Measurements from ENCODE around the gene SLC7A10.
A peak's percentile ranks its signal among the peaks of the same experiment; 100 is the strongest.

Gene SLC7A10

DNA sequence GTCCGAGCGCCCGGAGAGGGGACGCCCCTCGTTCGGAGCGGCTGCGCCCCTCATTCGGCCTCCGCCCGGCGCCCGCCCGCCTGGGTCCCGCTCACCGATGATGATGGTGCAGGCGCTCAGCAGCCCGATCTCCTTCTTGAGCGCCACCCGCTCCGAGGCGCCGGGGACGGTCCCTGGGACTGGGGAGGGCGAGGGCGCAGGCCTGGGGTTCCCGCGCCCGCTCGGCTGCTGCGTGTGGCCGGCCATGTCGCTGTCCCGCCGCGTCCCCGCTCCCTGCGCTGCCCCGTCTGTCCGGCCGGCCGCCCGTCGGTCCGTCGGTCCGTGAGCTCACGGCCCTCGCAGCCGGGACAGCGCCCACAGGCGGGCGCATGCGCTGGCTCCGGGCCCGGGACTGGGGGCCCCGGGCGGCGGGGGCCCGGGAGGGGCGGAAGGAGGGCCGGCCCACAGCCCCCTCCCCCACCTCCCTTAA, at the start of gene SLC7A10:
SLC7A10 (minus strand) TSS at position 393 of the 469 bp plus-strand sequence; CDS start at position 246, 147 bp downstream.
- no peak for DNase-seq

DNA sequence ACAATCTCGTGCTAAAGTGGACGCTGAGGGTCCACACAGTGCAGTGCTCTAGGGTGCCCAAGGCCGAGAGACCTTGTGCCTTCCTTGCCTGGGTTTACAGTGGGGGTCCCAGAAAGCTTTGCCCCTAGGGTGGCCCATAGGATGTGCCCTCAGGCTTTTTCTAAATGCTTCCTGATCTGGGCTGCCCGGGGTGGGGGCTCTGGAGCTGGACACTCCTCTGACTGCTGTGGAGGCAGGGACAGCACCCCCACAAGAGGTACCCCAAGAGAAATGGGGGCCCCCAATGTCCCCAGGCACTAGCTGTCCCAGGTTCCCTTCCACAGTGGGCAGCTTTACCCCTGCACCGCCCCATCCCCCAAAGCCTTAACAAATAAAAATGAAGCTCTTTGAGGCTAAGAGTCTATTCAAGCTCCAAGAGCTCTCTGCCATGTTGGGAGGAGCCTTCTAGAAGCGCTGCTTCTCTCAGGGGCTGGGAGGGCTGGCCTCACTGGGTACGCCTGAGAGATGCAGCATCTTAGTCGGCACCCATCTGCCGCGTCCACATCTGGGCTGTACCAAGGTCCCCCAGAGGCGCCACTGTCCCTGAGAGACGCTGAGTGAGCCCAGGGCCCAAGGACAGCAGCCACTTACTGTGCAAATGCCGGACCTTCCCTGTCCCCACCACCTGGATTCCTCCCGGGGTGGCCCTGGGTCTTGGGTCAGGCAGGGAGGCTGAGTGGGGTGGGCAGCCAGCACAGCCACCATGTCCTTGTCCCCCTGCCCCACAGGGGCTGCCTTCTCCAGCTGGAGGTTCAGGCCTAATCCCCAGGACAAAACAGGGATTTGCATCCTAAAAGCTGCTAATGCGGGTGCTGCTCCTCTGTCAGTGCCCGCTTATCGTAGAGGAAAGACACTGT, 49.3 kb upstream of the SLC7A10 start:
- DNase-seq, result no peak

DNA sequence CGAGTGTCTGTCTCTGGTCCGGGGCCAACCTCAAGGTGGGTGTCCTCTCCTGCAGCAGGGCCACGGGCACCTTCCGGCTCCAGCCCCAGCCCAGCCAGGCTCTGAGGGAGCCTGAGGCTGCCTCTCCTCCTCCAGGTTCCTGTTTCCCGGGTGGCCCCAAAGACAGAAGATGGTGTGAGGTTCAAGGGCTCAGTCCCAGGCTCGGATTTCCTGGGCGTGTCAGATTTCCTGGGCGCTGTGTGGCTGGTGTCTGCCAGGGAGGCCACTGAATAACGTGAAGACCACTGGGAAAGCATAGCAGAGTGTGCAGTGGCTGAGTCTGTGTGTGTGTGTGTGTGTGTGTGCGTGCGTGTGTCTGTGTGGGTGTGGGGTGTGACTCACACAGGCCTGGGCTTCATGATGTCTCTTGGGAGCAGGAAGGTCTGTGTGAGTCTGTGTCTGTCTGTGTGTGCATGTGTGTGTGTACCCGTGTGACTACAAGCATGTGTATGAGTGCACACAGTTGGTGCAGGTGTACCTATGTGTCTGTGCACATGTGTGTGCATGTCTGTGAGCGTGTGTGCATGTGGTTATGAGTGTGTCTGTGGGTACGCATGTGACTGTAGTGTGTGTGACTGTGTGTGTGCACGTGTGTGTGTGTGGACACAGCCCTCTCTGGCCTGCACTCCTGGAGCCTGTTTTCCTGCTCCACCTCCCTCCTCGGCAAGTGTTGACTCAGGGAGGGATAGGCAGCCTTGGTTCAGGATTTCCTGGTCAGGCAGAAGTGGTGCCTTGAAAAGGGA, 48.4 kb upstream of the SLC7A10 start:
- peak; percentile 44 for DNase-seq

DNA sequence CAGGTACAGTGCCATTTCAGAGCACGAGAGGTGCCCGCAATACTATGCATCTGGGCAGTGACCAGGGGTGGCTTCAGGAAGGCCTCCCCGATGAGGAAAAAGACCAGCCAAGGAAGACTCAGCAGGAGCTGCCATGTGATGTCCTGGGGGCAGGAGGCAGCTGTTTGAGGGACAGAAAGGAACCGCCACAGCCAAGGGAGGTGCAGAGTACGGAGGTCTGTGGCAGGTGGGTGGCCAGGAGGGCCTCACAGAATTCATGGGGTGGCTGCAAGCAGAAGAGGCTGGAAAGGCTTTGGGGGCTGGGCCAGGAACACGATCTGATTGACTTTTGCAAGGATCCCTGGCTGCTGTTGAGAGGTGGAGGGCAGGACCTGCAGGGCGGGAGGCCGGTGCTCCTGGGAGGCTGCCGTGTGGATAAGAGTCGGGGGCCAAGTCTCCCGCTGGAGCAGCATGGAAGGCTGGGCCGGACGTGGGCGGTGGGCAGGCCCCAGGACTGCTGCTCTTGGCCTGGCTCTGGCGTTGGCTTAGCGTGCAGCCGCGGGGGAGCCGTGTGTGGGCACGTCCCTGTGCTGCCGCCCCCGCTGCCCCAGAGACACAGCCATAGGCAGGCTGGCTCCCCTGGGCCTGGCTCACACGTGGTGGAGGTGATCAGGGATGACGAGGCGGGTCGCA, 47.6 kb upstream of the SLC7A10 start:
- no peak for DNase-seq

DNA sequence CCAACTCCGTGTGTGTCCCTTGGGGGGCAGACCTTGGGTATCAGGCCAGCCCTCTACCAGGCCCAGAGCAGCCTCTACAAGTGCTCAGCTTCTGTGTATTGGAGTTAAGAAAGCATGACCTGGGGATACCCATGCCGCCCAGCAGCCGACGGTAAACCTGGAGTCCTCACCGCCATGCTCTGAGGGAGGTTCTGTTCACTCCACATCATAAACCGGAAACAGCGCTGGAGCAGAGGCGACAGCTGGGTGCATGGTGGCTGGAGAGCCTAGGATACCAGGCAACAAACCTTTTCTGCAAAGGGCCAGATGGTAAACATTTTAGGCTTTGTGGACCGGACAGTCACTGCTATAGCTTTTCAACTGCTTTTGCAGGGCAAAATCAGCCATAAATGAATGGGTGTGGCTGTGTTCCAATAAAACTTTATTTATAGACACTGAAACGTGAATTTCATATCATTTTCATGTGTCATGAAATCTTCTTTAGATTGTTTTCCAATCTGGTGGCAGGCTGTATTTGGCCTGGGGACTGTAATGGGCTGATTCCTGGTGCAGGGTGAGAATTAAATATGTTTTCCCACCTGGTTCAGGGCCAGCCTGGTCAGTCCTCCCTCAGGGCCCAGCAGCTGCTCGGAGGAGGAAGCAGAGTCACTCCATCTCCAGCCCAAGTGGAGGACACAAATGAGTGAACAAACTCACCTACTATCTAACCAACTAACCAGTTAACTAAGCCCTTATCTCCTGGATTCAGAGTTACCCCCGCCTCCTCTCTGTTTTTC, 45.8 kb upstream of the SLC7A10 start:
- no peak for DNase-seq

DNA sequence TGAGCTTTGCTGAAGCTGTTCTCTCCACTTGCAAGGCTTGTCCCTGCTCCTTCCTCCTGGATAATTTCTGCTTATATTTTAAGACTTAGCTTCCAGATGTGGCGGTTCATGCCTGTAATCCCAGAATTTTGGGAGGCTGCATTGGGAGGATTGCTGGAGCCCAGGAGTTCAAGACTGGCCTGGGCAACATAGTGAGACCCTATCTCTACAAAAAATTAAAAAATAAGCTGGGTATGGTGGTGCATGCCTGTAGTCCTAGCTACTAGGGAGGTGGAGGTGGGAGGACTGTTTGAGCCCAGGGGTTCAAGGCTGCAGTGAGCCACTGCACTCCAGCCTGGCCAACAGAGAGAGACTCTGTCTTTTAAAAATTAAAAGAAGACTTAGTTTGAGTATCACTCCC, 45.1 kb upstream of the SLC7A10 start:
- DNase-seq, result no peak

DNA sequence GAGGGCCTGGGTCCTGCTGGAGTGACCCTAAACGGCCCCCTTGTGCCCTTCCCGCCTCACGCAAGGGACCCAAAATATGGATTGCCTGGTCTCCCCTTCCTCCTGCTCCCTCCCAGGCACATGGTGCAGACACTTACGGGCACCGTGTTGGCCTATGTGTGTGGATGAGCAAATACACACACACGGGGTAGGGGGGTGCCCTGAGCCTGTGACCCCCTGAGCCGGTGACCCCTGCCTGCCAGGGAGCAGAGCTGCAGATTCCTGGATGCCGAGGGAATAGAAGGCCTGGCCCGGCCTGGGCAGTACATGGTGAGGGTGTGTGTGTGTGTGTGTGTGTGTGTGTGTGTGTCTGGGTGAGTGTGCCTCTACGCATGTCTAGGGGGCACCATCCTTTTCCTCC, 43.4 kb upstream of the SLC7A10 start:
- no peak for DNase-seq

DNA sequence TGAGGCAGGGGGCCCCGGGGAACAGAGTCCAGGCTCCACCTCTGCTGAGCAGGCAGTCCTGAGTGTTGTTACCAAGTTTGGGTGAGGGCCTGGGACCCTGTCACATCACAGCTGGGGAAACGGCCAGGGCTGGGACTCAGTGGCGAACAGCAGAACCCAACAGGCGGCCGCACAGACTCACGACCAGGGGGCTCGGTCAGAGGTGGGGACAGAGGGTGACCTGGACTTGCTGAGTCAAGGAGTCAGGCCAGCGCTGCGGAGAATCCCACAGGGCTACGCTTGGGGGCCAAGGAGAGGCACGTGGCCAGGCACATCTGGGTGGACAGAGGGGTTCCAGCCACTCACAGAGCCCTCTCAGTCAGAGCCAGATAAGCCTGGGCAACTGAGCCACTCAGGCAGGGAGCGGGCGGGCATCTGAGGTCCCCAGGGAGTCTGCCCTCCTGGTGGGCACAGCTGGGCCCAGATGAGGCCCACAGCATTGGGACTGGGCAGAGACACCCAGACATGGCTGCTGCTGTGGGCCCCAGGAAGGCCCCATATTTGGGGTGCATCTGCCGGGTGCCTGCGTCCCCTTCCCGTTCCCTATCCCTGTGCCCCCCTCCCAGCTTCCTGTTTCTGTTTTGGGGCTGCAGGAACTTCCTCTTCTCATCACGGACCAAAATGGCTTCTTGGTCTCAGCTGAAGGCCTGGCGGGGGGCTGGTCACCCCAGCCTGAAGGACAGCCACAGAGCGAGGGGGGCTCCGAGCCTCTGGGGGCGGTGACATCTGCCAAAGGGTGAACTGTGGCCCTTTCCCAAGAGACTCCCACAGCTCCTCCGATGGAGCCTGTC, 42.7 kb upstream of the SLC7A10 start:
- no peak for DNase-seq

DNA sequence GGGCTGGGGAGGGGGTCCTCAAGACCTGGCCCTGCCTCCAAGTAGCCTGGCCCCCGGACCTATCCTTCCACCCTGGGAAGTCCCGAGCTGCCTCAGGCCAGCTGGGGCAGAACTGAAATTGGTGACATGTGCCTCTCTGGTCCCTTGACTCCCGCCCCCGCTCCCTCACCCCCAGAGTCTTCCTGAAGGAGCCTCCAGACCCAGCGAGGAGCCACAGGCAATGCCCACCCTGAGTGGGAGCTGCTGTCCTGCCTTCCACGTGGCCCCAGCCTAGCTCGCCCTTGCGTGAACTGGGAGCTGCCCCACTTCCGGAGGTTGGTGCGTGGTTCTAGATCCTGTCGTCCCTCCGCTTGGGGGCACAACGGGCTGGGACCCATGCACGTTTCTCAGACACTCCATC, 42.1 kb upstream of the SLC7A10 start:
- DNase-seq, result no peak

DNA sequence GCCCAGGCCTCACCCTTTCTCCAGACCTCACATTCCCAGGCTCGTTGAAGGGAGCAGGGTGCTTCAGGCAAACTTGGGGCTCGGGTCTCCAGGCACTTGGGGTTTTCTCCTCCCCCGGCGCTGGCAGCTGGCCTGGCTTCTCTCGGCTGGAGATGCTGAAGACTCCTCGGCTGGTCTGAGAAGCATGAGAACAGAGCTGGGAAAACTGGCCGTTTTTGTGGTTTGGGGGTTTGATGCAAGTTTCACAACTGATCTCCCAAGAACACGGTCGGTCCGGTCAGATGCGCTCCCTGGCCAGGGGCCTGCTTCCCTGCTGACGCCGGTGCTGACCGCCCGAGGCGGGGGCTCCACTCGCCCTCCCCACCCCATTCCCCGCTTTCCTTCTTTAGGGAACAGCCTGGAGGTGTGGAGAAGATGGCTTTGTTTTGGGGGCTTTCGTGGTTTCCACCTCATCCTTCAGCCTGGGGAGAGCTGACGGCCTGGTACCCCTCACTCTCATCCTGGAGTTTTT, 41.4 kb upstream of the SLC7A10 start:
- no peak for DNase-seq

DNA sequence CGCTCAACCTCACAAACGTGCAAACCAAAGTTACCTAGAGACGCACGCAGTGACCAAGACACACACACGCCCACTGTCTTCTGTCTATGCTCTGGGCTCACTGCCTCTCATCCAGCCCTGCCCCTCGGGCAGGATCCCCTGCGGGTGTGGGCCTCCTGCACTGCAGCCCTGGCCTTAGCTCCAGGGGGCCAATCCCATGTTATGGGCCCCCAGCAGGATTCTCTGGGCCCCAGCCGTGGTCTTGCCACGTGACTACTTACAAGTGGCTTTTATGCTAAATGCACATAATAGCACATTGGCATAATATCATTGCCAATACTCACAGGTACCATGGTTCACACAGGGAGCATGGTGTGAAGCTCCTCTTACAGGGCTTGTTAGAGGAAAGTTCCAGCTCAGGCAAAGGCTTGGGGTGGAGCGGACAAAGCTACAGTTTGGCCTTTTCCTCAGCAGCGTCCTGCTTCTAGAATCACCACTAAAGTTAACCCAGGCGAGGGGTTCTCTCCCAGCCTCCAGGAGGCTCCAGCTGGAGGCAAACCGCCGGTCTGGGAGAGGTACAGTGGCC, 39.3 kb upstream of the SLC7A10 start:
- no peak for DNase-seq

DNA sequence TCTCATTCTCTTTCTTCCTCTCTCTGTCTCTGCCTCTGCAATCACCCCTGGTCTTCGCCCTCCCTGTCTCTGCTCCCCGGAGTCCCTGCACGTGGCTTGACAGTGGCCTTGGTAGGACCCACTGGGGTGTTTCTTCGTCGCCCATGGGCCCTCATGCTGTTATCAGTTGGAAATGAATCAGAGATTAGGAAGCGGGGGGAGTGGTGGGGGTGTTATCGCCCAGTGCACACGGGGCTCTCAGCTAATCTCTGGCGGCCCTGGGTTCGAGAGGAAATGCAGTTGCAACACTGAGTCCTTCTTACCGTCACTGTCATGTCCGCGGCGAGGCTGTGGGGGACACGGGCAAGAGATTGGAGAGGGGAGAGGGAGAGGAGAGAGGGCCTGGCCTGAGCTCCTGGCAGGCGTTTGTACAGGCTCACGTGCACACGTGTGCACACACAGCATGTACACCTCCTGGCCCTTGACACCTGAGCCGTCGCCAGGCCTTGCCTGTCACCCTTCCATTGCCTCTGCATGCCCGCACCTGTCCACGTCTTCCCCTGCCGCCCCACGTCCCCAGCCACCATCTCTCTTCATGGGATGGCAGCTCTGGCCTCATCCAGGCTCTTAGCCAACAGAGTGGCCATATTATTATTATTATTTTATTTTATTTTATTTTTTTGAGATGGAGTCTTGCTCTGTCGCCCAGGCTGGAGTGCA, 37.8 kb upstream of the SLC7A10 start:
- no peak for DNase-seq

DNA sequence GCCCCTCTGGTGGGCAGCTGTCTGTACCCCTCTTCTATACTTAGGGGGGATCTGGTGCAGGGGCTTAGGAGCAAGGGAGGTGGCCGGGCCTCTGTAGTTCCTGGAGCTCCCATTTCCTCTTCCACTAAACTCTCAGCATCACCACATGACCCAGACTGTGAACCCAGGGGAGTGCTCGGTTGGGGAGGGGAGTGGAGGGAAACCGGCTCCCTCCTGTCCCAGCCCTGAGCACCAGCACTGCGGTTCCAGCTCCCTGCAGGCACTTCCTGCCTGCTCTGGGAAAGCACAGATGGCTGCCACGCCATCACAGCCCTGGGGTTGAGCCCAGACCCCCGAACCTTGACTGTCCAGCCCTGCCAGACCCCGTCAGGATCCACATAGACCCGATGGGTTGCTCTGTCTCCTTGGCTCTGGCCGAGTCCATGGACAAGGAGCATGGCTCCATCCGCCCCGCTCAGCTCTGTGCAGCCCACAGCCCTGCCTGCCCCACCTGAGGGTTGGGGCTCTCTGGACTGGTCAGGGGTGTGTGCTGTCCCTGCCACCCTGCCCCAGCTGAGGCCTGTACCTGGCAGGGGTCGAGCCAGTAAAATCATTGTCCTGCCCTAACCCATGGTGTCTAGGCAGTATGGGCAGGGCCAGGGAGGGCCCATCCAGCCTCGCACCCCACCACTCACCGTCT, 36.0 kb upstream of the SLC7A10 start:
- no peak for DNase-seq

DNA sequence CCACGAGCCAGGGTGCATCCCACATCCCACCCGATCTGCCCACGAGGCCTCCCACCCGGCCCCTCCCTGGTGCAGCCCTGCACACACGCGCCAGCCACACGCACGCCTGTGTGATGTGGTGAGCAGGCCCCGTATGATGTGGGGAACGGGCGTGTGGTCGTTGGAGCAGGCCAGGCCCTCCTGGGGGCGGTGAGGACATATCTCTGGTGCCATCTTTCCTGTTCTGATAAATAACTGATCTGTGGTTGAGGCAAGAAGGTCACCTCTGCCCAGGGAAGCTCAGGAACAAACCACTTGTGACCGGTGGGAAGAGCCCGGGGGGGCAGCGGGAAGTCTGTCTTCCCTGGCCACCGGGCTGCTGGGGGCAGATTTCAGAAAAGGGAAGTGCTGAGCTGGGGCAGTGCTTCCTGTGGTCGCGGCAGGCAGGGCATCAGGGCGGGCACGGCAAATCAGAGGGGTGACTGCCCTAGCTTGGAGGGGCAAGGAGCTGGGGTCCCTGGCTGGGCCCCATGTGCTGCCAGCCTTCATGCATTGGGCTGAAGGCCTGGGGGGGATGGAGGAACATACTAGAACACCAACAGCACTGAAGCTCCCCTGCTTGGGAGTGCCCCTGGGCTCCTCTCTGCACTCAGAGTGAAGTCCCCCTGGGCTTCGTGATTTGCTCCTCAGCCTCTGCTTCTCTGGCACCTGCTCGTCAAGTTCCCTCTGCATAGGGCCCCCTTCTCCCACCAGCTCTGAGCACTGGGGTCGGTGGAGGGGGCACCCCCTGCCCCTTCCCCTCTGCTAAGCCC, 35.2 kb upstream of the SLC7A10 start:
- DNase-seq, result no peak

DNA sequence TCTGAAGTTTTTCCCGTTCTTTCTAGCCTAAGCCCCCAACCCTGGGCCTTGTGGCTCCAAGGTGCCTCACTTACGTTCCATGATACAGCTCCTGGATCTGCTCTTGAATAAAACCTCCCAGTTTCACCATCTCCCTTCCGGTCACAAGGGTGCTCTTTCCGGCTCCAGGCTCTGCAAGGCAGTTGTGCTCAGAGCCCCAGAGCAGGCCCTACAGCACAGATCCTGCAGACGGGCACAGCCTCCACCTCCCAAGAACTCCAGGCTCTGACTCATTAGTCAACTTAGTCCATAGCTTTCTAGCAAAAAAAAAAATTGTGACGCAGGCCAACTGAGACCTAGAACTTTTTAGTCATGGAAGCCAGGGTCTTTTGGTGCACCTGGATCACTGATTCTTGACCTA, 33.9 kb upstream of the SLC7A10 start:
- DNase-seq, result no peak

DNA sequence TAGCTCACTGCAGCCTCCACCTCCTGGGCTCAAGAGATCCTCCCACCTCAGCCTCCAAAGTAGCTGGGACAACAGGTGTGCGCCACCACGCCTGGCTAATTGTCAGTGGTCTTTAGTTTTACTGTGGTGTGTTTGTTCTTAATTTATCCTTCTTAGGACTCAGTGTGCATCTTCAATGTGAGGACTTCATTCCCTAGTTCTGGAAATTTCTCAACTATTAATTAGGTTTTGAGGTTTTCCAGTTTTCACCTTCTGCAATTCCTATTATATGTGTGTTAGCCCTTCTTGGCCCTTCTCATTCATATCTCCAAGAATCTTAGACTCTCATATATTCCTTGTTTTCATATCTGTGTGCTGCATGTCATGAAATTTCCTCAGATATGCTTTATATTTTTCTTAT, 32.2 kb upstream of the SLC7A10 start:
- no peak for DNase-seq

DNA sequence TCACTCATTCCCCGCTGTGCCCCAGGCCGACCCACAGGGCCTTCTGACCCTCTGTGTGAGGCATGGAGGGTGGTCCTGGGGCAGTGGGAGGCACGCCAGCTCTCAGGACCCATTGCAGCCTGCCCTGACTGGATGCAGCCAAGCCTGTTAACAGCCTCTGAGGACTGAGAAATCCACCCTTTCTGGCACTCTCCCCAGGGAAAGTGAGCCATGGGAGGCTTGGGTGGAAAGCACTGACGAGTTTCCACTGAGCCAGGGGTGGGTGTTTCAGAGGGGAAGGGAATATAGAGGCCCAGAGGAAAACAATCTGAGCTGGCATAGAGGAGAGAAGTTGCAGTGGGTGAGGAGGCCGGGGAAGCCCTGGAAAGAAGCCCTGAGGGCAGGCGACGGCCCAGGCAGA, 30.6 kb upstream of the SLC7A10 start:
- DNase-seq, result no peak

DNA sequence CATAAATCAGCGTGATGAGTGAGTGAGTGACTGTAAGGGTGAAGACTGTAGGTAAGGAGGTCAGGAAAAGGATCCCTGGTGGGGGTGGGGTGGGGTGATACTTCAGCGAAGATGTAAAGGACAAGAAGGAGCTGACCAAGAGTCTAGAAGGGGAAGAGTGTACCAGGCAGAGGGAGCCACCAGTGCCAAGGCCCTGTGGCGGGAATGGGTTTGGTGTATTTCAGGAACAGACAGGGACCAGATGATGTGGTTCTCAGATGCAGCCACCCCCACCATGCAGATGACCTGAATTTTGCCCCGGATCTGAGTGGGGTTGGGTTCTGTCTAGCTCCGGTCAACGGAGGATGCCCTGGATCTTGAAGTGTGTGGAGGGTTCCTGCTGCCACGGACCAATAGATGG, 30.1 kb upstream of the SLC7A10 start:
- DNase-seq, result no peak

DNA sequence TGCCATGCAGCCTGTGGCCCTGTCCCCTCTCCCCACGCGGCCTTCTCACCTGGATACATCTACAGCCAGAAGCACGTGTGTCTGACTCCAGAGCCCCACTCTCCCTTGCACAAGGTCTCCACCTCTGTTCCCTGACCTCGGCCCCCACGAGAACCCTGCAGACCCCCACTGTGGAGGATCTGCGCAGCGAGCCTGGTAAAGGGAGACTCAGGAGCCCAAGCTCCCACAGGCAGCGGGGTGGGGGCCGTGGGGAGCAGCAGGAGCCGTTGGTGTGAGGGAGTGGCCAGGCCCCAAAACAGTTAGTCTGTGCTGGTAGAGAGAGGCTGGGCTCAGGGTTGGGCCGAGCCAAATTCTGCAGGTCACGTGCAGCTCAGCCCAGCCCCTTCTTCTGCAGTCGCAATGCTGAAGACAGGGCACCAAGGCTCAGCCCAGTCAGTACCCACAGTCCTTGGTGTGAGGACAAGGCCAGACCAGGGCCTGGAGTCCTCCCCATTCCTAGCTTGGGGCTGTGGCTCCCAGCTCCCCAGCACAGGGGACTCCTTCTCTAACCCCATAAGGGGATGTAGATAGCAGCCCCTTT, 28.7 kb upstream of the SLC7A10 start:
- no peak for DNase-seq

Measured in activated T-cell treated with anti-CD3 and anti-CD28 coated beads for 4 hours (primary cell).